GM23338 (cell line): ENCODE data around the gene MUC5AC. TPM values are rescaled to one million over a fixed set of nuclear protein-coding genes. Genes with fewer than 3 reads are reported as not detected.

Experiments
- ATAC-seq: fragments of 200-7000 bp; cut with Tn5 transposase; 3 replicates; pipeline ENCODE4 v1.9.1; 2020
- DNase-seq: peaks from one replicate; pipeline ENCODE4 v3.0.0-alpha.2; 2015; ENCODE audit warnings: low spot score
- H2AFZ ChIP-seq: fragments of 200-600 bp; sonication (generic); 2 replicates; pipeline ENCODE4 v1.8.0; 2016; ENCODE audit warnings: antibody characterized with exemption, mild to moderate bottlenecking, moderate library complexity
- H3F3A ChIP-seq: fragments of 200-600 bp; sonication (generic); replicated peaks from 2 replicates; pipeline ENCODE4 v1.8.0; 2017; ENCODE audit warnings: antibody characterized with exemption, mixed run types, low read depth
- H3K27ac ChIP-seq: fragments of 200-600 bp; sonication (generic); 2 replicates; pipeline ENCODE4 v1.6.1; 2016; ENCODE audit warnings: low read depth
- H3K27me3 ChIP-seq: fragments of 200-600 bp; sonication (generic); 2 replicates; pipeline ENCODE4 v1.8.0; 2016; ENCODE audit warnings: mild to moderate bottlenecking, mixed run types, moderate library complexity; ENCODE audit not compliant: insufficient read depth
- H3K36me3 ChIP-seq: fragments of 200-600 bp; sonication (generic); 2 replicates; pipeline ENCODE4 v1.8.0; 2016; ENCODE audit warnings: mild to moderate bottlenecking; ENCODE audit not compliant: insufficient read depth
- H3K4me1 ChIP-seq: fragments of 200-600 bp; sonication (generic); 2 replicates; pipeline ENCODE4 v1.8.0; 2016; ENCODE audit warnings: mild to moderate bottlenecking, moderate library complexity; ENCODE audit not compliant: insufficient read depth
- H3K4me2 ChIP-seq: fragments of 200-600 bp; sonication (generic); 2 replicates; pipeline ENCODE4 v1.7.1; 2017; ENCODE audit warnings: mixed run types
- H3K4me3 ChIP-seq: fragments of 200-600 bp; sonication (generic); 2 replicates; pipeline ENCODE4 v1.6.1; 2016; ENCODE audit warnings: mixed run types
- H3K79me2 ChIP-seq: fragments of 200-600 bp; sonication (generic); replicated peaks from 2 replicates; pipeline ENCODE4 v1.8.0; 2017; ENCODE audit warnings: mild to moderate bottlenecking; ENCODE audit not compliant: insufficient read depth
- H3K9me2 ChIP-seq: fragments of 200-600 bp; sonication (generic); 2 replicates; pipeline ENCODE4 v1.8.0; 2017; ENCODE audit not compliant: insufficient read depth
- H4K20me1 ChIP-seq: fragments of 200-600 bp; sonication (generic); replicated peaks from 2 replicates; pipeline ENCODE4 v1.8.0; 2017; ENCODE audit warnings: mild to moderate bottlenecking; ENCODE audit not compliant: insufficient read depth
- H3K27ac Mint-ChIP-seq: 2 replicates; pipeline ENCODE4 v1.8.0; 2020; ENCODE audit warnings: inconsistent platforms, mild to moderate bottlenecking, moderate library complexity, mixed read lengths
- H3K27me3 Mint-ChIP-seq: 3 replicates; pipeline ENCODE4 v1.8.0; 2022; ENCODE audit warnings: low read depth, mild to moderate bottlenecking, moderate library complexity, mixed read lengths, inconsistent platforms; ENCODE audit not compliant: insufficient read depth, poor library complexity
- H3K36me3 Mint-ChIP-seq: 3 replicates; pipeline ENCODE4 v1.8.0; 2021; ENCODE audit warnings: low read depth, mild to moderate bottlenecking, inconsistent platforms, moderate library complexity, mixed read lengths
- H3K4me1 Mint-ChIP-seq: 3 replicates; pipeline ENCODE4 v1.8.0; 2020; ENCODE audit warnings: mild to moderate bottlenecking, inconsistent platforms, mixed read lengths
- H3K4me3 Mint-ChIP-seq: 3 replicates; pipeline ENCODE4 v1.8.0; 2021; ENCODE audit warnings: moderate library complexity, mild to moderate bottlenecking, inconsistent platforms, mixed read lengths
- H3K9me3 Mint-ChIP-seq: 3 replicates; pipeline ENCODE4 v1.8.0; 2020; ENCODE audit warnings: moderate library complexity, mild to moderate bottlenecking, inconsistent platforms, mixed read lengths
- CTCF ChIP-seq, 2 experiments: fragments of 200-600 bp in 1 of 2; sonication (generic) in 1 of 2; conservative IDR thresholded peaks; 2 replicates each; pipeline versions ENCODE4 v1.5.1 to v1.6.1; 2016 to 2017; ENCODE audit warnings: antibody characterized with exemption in 2 of 2, low read depth in 2 of 2, mild to moderate bottlenecking in 2 of 2, moderate library complexity in 1 of 2
- ETS1 ChIP-seq: IDR thresholded peaks from 2 replicates; pipeline ENCODE4 v1.6.1; 2016; ENCODE audit warnings: antibody characterized with exemption
- EZH2 ChIP-seq: fragments of 200-600 bp; sonication (generic); IDR thresholded peaks from one replicate; pipeline ENCODE4 v1.8.0; 2017; ENCODE audit warnings: antibody characterized with exemption, mild to moderate bottlenecking, low read depth; ENCODE audit not compliant: unreplicated experiment
- EZH2phosphoT487 ChIP-seq: fragments of 200-600 bp; sonication (generic); IDR thresholded peaks from one replicate; pipeline ENCODE4 v1.8.1; 2018; ENCODE audit warnings: antibody characterized with exemption; ENCODE audit not compliant: unreplicated experiment
- JUNB ChIP-seq: IDR thresholded peaks from one replicate; pipeline ENCODE4 v1.6.1; 2016; ENCODE audit warnings: antibody characterized with exemption; ENCODE audit not compliant: unreplicated experiment
- NANOG ChIP-seq: IDR thresholded peaks from 2 replicates; pipeline ENCODE4 v1.6.1; 2016; ENCODE audit warnings: antibody characterized with exemption, borderline replicate concordance
- ZNF114 ChIP-seq: fragments of 250-450 bp; sonication (Bioruptor Pico); IDR thresholded peaks from 2 replicates; pipeline ENCODE4 v1.5.0; 2020; ENCODE audit warnings: mild to moderate bottlenecking, moderate library complexity
- ZNF462 ChIP-seq: fragments of 250-450 bp; sonication (Bioruptor Pico); IDR thresholded peaks from 2 replicates; pipeline ENCODE4 v1.5.0; 2020; ENCODE audit warnings: mild to moderate bottlenecking, moderate library complexity
- polyA plus RNA-seq: library from polyadenylated mRNA; unstranded; fragments of >200 nt; fragmentation: Nextera tagmentation; extraction: Ambion mirVana; gene quantifications from 2 replicates; pipeline ENCODE4 v1.2.1, GENCODE V29; 2016
- total RNA-seq: library from RNA; depleted of rRNA; stranded (reverse); fragments of >200 nt; shearing (Covaris generic); gene quantifications from 2 replicates; pipeline ENCODE4 v1.2.3, GENCODE V29; 2014

MUC5AC gene
- total and polyA plus RNA-seq, 2 experiments from 2014 or later: not detected

GRCh38 chr11:1202776-1203504, 45.2 kb downstream of the MUC5AC start:
- Histone ChIP-seq H3F3A (no peaks in the 10 kb centered on the region), H3K4me2 (no peak overlapping the region), H3K4me3 (no peak overlapping the region), H3K4me1 (no peaks in the 10 kb centered on the region), H3K36me3 (no peaks in the 10 kb centered on the region), H3K27ac (no peak overlapping the region), H2AFZ (peak overlapping the region; percentile 76), H3K79me2 (no peaks in the 10 kb centered on the region), H3K9me2 (no peaks in the 10 kb centered on the region), H4K20me1 (no peaks in the 10 kb centered on the region), H3K27me3 (no peaks in the 10 kb centered on the region)
- DNase-seq: peak; percentile 88
- Mint-ChIP-seq H3K9me3 (no peaks in the 10 kb centered on the region), H3K27me3 (peaks cover 3% of the 10 kb centered on the region), H3K4me3 (no peak overlapping the region), H3K36me3 (no peaks in the 10 kb centered on the region), H3K27ac (no peak overlapping the region), H3K4me1 (no peaks in the 10 kb centered on the region; the same call in 2 of the 3 replicates)
- peak; percentile 92 for ATAC-seq
- TF ChIP-seq ZNF462 (CRISPR knock-in tag) (no peak), EZH2phosphoT487 (no peak), EZH2 (no peak), CTCF (conservative IDR thresholded peaks at IDR 0.05; ENCODE audit: low read depth in 2 of 2) (peak; percentile 70 to 96), ZNF114 (CRISPR knock-in tag) (no peak), NANOG (no peak), ETS1 (no peak), JUNB (no peak)
